Astrocyte (in vitro differentiated cells and primary cell): ENCODE measurements around the gene PAX8. TPM values are rescaled to one million over a fixed set of nuclear protein-coding genes. Genes with fewer than 3 reads are reported as not detected.

Experiments
- DNase-seq: peaks from one replicate; pipeline ENCODE4 v3.0.0-alpha.2; 2010; ENCODE audit warnings: low read depth
- FAIRE-seq: peaks from 2 replicates; lab custom pipeline; 2011; peaks lifted over from hg19 to GRCh38; lab: Jason Lieb, UNC
- H2AFZ ChIP-seq: 2 replicates; pipeline ENCODE4 v1.6.0; 2012; ENCODE audit warnings: low read depth, low read length, inconsistent platforms
- H3K27ac ChIP-seq: 2 replicates; pipeline ENCODE4 v1.5.1; 2011; ENCODE audit warnings: low read depth, low read length, inconsistent platforms
- H3K27me3 ChIP-seq: 2 replicates; pipeline ENCODE4 v1.6.0; 2011; ENCODE audit warnings: low read length, inconsistent platforms; ENCODE audit not compliant: insufficient read depth
- H3K36me3 ChIP-seq: 2 replicates; pipeline ENCODE4 v1.5.1; 2011; ENCODE audit warnings: low read length, inconsistent platforms; ENCODE audit not compliant: insufficient read depth
- H3K4me1 ChIP-seq: 2 replicates; pipeline ENCODE4 v1.5.1; 2011; ENCODE audit warnings: low read length, inconsistent platforms; ENCODE audit not compliant: insufficient read depth
- H3K4me2 ChIP-seq: 2 replicates; pipeline ENCODE4 v1.6.0; 2012; ENCODE audit warnings: low read length, inconsistent platforms
- H3K4me3 ChIP-seq: 2 replicates; pipeline ENCODE4 v1.5.1; 2011; ENCODE audit warnings: low read depth, mild to moderate bottlenecking, low read length, inconsistent platforms; ENCODE audit not compliant: insufficient read depth
- H3K79me2 ChIP-seq: 2 replicates; pipeline ENCODE4 v1.6.0; 2012; ENCODE audit warnings: mild to moderate bottlenecking, low read length, inconsistent platforms; ENCODE audit not compliant: insufficient read depth
- H3K9ac ChIP-seq: 2 replicates; pipeline ENCODE4 v1.6.0; 2012; ENCODE audit warnings: mild to moderate bottlenecking, low read length, inconsistent platforms
- H3K9me3 ChIP-seq: 2 replicates; pipeline ENCODE4 v1.5.1; 2012; ENCODE audit warnings: low read depth, mild to moderate bottlenecking, low read length, inconsistent platforms; ENCODE audit not compliant: insufficient read depth
- H4K20me1 ChIP-seq: 2 replicates; pipeline ENCODE4 v1.6.0; 2012; ENCODE audit warnings: low read length, inconsistent platforms; ENCODE audit not compliant: insufficient read depth
- H3K27ac Mint-ChIP-seq: one replicate; pipeline ENCODE4 v1.8.0; 2021; ENCODE audit warnings: mild to moderate bottlenecking, mixed read lengths; ENCODE audit not compliant: unreplicated experiment
- H3K27me3 Mint-ChIP-seq: one replicate; pipeline ENCODE4 v1.8.0; 2021; ENCODE audit warnings: low read depth, mixed read lengths; ENCODE audit not compliant: unreplicated experiment
- H3K36me3 Mint-ChIP-seq: one replicate; pipeline ENCODE4 v1.8.0; 2021; ENCODE audit warnings: low read depth, mixed read lengths; ENCODE audit not compliant: unreplicated experiment
- H3K4me1 Mint-ChIP-seq: one replicate; pipeline ENCODE4 v1.8.0; 2021; ENCODE audit warnings: low read depth, mixed read lengths; ENCODE audit not compliant: unreplicated experiment
- H3K4me3 Mint-ChIP-seq: one replicate; pipeline ENCODE4 v1.8.0; 2021; ENCODE audit warnings: mild to moderate bottlenecking, moderate library complexity, mixed read lengths; ENCODE audit not compliant: unreplicated experiment
- H3K9me3 Mint-ChIP-seq: one replicate; pipeline ENCODE4 v1.8.0; 2021; ENCODE audit warnings: mild to moderate bottlenecking, mixed read lengths; ENCODE audit not compliant: unreplicated experiment
- CTCF ChIP-seq: IDR thresholded peaks from 2 replicates; pipeline ENCODE4 v1.5.1; 2011; ENCODE audit warnings: low read depth, mild to moderate bottlenecking, inconsistent platforms, low read length, moderate library complexity; ENCODE audit not compliant: insufficient read depth
- EZH2 ChIP-seq: IDR thresholded peaks from 2 replicates; pipeline ENCODE4 v1.6.1; 2012; ENCODE audit warnings: mild to moderate bottlenecking, low read length, inconsistent platforms; ENCODE audit not compliant: insufficient read depth
- total RNA-seq: library from RNA; stranded (reverse); gene quantifications from 2 replicates; pipeline ENCODE4 v1.2.1, GENCODE V29; 2021

Gene PAX8
- total RNA-seq, 1 donor from 2014 or later, result 0.48 TPM

- no peaks in the 10 kb centered on the region for H3K9me3 Mint-ChIP-seq
- no peaks in the 10 kb centered on the region for H3K36me3 ChIP-seq
- no peak overlapping the region for H2AFZ ChIP-seq
- H3K27ac Mint-ChIP-seq, result no peak overlapping the region
- peaks cover 6% of the 10 kb centered on the region for H3K4me1 Mint-ChIP-seq
- peaks cover 87% of the 10 kb centered on the region for H3K27me3 Mint-ChIP-seq
- H3K4me3 ChIP-seq, result no peak overlapping the region
- no peak for FAIRE-seq
- H3K36me3 Mint-ChIP-seq, result no peaks in the 10 kb centered on the region
- TF ChIP-seq CTCF (no peak), EZH2 (peak; percentile 28)
- DNase-seq, result no peak
- no peak overlapping the region for H3K9ac ChIP-seq
- H3K27ac ChIP-seq, result no peak overlapping the region
- H4K20me1 ChIP-seq, result no peaks in the 10 kb centered on the region
- H3K9me3 ChIP-seq, result no peaks in the 10 kb centered on the region
- peaks cover 8% of the 10 kb centered on the region for H3K4me1 ChIP-seq
- no peaks in the 10 kb centered on the region for H3K79me2 ChIP-seq
- peaks cover 66% of the 10 kb centered on the region for H3K27me3 ChIP-seq
- H3K4me2 ChIP-seq, result peak overlapping the region; percentile 27
- H3K4me3 Mint-ChIP-seq, result no peak overlapping the region
Observed at GRCh38 chr2:113276216-113276760, 2.4 kb downstream of the PAX8 start.

GRCh38 chr2:113275556-113276215 is 3.0 kb downstream of the PAX8 start:
- H4K20me1 ChIP-seq, result no peaks in the 10 kb centered on the region
- H3K9me3 Mint-ChIP-seq, result no peaks in the 10 kb centered on the region
- H3K4me3 Mint-ChIP-seq, result no peak overlapping the region
- no peaks in the 10 kb centered on the region for H3K79me2 ChIP-seq
- no peak overlapping the region for H3K9ac ChIP-seq
- no peaks in the 10 kb centered on the region for H3K9me3 ChIP-seq
- no peaks in the 10 kb centered on the region for H3K36me3 ChIP-seq
- DNase-seq (no peak), FAIRE-seq (no peak)
- H3K27me3 ChIP-seq, result peaks cover 71% of the 10 kb centered on the region
- peak; percentile 83 for TF ChIP-seq EZH2
- TF ChIP-seq CTCF, result no peak
- no peak overlapping the region for H3K27ac ChIP-seq
- H3K4me3 ChIP-seq, result no peak overlapping the region
- H3K27ac Mint-ChIP-seq, result peak overlapping the region; percentile 34
- peak overlapping the region; percentile 33 for H2AFZ ChIP-seq
- peaks cover 6% of the 10 kb centered on the region for H3K4me1 Mint-ChIP-seq
- no peaks in the 10 kb centered on the region for H3K36me3 Mint-ChIP-seq
- peaks cover 93% of the 10 kb centered on the region for H3K27me3 Mint-ChIP-seq
- H3K4me2 ChIP-seq, result peak overlapping the region; percentile 27
- peaks cover 8% of the 10 kb centered on the region for H3K4me1 ChIP-seq

- TF ChIP-seq EZH2 (peak; percentile 61), CTCF (no peak)
- Histone ChIP-seq H3K27ac (no peak overlapping the region), H3K4me2 (no peak overlapping the region), H3K79me2 (no peaks in the 10 kb centered on the region), H3K27me3 (peaks cover 82% of the 10 kb centered on the region), H3K4me3 (no peak overlapping the region), H3K9ac (no peak overlapping the region), H2AFZ (no peak overlapping the region), H3K4me1 (peaks cover 8% of the 10 kb centered on the region), H3K36me3 (no peaks in the 10 kb centered on the region), H3K9me3 (no peaks in the 10 kb centered on the region), H4K20me1 (no peaks in the 10 kb centered on the region)
- Mint-ChIP-seq H3K36me3 (no peaks in the 10 kb centered on the region), H3K4me1 (peaks cover 6% of the 10 kb centered on the region), H3K27me3 (peaks cover 91% of the 10 kb centered on the region), H3K4me3 (no peak overlapping the region), H3K27ac (no peak overlapping the region), H3K9me3 (no peaks in the 10 kb centered on the region)
- FAIRE-seq, result no peak
- no peak for DNase-seq
Observed at GRCh38 chr2:113274432-113274831, 4.3 kb downstream of the PAX8 start.
